DOHH2 (cell line): Measurements from ENCODE around the gene RAB10.

Source experiments
- H3F3A ChIP-seq: fragments of 200-600 bp; sonication (generic), shearing (Covaris generic); 2 replicates; pipeline ENCODE4 v1.6.0; 2016; ENCODE audit warnings: antibody characterized with exemption, mild to moderate bottlenecking; ENCODE audit not compliant: control insufficient read depth, insufficient read depth
- H3K27ac ChIP-seq: fragments of 200-600 bp; sonication (generic); 2 replicates; pipeline ENCODE4 v1.5.1; 2014; ENCODE audit warnings: low read depth, mild to moderate bottlenecking, low read length, moderate library complexity
- H3K27me3 ChIP-seq: fragments of 200-600 bp; sonication (generic); 2 replicates; pipeline ENCODE4 v1.6.1; 2014; ENCODE audit warnings: mild to moderate bottlenecking, low read length, mixed read lengths; ENCODE audit not compliant: control insufficient read depth
- H3K36me3 ChIP-seq: fragments of 200-600 bp; sonication (generic); 2 replicates; pipeline ENCODE4 v1.6.1; 2014; ENCODE audit warnings: mild to moderate bottlenecking, low read length, moderate library complexity, mixed read lengths; ENCODE audit not compliant: control insufficient read depth
- H3K4me1 ChIP-seq: fragments of 200-600 bp; sonication (generic); 2 replicates; pipeline ENCODE4 v1.6.1; 2014; ENCODE audit warnings: mild to moderate bottlenecking, low read length, mixed read lengths; ENCODE audit not compliant: control insufficient read depth
- H3K4me2 ChIP-seq: fragments of 200-600 bp; sonication (generic); 2 replicates; pipeline ENCODE4 v1.6.0; 2014; ENCODE audit warnings: mild to moderate bottlenecking, low read length, moderate library complexity
- H3K4me3 ChIP-seq: fragments of 200-600 bp; sonication (generic); 2 replicates; pipeline ENCODE4 v1.5.1; 2014; ENCODE audit warnings: mild to moderate bottlenecking, low read length, mixed read lengths
- H3K79me2 ChIP-seq: fragments of 200-600 bp; sonication (generic); 2 replicates; pipeline ENCODE4 v1.6.1; 2014; ENCODE audit warnings: mild to moderate bottlenecking, low read length, mixed read lengths; ENCODE audit not compliant: control insufficient read depth
- H3K9me2 ChIP-seq: fragments of 200-600 bp; sonication (generic); replicated peaks from 2 replicates; pipeline ENCODE4 v1.6.1; 2014; ENCODE audit warnings: mild to moderate bottlenecking, low read length, mixed read lengths; ENCODE audit not compliant: control insufficient read depth
- H3K9me3 ChIP-seq: fragments of 200-600 bp; sonication (generic); 2 replicates; pipeline ENCODE4 v1.6.1; 2014; ENCODE audit warnings: antibody characterized with exemption, low read length, mixed read lengths; ENCODE audit not compliant: control insufficient read depth, insufficient read depth
- H4K20me1 ChIP-seq: fragments of 200-600 bp; sonication (generic); 2 replicates; pipeline ENCODE4 v1.6.0; 2014; ENCODE audit warnings: low read depth, mild to moderate bottlenecking, antibody characterized with exemption, low read length, moderate library complexity; ENCODE audit not compliant: control insufficient read depth, insufficient read depth
- EZH2phosphoT487 ChIP-seq: fragments of 200-600 bp; sonication (generic); IDR thresholded peaks from 2 replicates; pipeline ENCODE4 v1.6.1; 2017; ENCODE audit warnings: borderline replicate concordance, mild to moderate bottlenecking, antibody characterized with exemption, low read length, moderate library complexity, mixed read lengths
- TF ChIP-seq, protein P1 (sequence below): fragments of 200-600 bp; sonication (generic); IDR thresholded peaks from one replicate; pipeline ENCODE4 v1.5.1; 2014; ENCODE audit warnings: antibody characterized with exemption, mild to moderate bottlenecking, low read depth, low read length; ENCODE audit not compliant: poor library complexity, severe bottlenecking

RAB10 gene

DNA sequence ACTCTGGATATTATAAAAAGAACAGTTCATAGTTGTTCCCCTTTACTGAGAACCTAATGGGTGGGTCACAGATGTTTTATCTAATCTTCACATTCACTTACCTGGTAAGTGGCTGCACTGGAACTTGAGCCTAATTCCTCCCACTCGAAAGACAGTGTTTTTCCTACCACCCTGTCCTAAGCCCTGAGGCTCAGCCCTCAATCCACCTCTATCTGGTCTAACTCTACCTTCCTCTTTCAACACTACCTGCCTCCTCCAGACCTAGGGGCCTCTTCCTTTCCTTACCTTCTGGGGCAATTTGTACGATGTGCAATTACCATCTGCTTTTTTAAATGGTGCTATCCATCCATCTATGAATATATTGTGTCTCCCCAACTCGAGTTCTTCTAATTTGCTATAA is 41.9 kb upstream of the RAB10 start:
- no peak for TF ChIP-seq EZH2phosphoT487
- TF ChIP-seq, protein P1, sequence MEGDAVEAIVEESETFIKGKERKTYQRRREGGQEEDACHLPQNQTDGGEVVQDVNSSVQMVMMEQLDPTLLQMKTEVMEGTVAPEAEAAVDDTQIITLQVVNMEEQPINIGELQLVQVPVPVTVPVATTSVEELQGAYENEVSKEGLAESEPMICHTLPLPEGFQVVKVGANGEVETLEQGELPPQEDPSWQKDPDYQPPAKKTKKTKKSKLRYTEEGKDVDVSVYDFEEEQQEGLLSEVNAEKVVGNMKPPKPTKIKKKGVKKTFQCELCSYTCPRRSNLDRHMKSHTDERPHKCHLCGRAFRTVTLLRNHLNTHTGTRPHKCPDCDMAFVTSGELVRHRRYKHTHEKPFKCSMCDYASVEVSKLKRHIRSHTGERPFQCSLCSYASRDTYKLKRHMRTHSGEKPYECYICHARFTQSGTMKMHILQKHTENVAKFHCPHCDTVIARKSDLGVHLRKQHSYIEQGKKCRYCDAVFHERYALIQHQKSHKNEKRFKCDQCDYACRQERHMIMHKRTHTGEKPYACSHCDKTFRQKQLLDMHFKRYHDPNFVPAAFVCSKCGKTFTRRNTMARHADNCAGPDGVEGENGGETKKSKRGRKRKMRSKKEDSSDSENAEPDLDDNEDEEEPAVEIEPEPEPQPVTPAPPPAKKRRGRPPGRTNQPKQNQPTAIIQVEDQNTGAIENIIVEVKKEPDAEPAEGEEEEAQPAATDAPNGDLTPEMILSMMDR: no peak
- no peak overlapping the region for H3K27ac ChIP-seq
- H3K27me3 ChIP-seq: peaks cover 12% of the 10 kb centered on the region; the same call in 1 of the 2 replicates
- H3K36me3 ChIP-seq: no peaks in the 10 kb centered on the region
- no peaks in the 10 kb centered on the region for H3K4me1 ChIP-seq
- H4K20me1 ChIP-seq: no peaks in the 10 kb centered on the region
- H3K9me2 ChIP-seq: no peaks in the 10 kb centered on the region
- peak overlapping the region; percentile 57; the same call in 1 of the 2 replicates for H3K4me2 ChIP-seq
- no peaks in the 10 kb centered on the region for H3K79me2 ChIP-seq
- no peaks in the 10 kb centered on the region; the same call in 1 of the 2 replicates for H3F3A ChIP-seq
- H3K4me3 ChIP-seq: no peak overlapping the region
- no peaks in the 10 kb centered on the region for H3K9me3 ChIP-seq

DNA sequence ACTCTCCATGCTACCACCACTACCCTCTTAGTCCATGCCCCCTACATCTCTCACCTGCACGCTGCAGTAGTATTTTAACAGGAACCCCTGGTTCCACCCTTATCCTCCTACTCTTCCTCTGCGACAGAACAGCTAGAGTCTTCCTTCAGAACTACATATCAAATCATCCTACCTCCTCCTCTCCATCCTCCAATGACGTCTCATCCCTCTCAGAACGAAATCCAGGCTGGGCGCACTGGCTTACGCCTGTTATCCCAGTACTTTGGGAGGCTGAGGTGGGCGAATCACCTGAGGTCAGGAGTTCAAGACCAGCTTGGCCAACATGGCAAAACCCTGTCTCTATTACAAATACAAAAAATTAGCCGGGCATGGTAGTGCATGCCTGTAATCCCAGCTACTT is 41.3 kb upstream of the RAB10 start:
- no peak for TF ChIP-seq EZH2phosphoT487
- TF ChIP-seq, protein P1: no peak
- no peaks in the 10 kb centered on the region for H3K36me3 ChIP-seq

DNA sequence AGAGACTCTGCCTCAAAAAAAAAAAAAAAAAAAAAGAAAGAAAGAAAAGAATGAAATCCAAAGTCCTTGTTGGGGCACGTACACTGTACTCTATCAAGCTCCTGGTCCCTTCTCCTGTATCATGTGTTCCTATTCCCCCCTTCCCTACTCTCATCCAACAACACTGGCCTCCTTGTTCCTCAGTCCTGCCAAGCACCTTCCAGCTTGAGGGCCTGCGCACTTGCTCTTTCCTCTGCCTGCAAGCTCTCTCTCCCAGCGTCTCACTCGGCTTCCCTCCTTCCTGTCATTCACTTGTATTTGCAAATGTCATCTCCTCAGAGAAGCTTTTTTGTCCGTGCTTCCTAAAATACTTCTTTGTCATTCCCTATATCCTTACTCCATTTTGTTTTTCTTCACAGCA is 40.8 kb upstream of the RAB10 start:
- H3K9me2 ChIP-seq: no peaks in the 10 kb centered on the region
- H3K36me3 ChIP-seq: no peaks in the 10 kb centered on the region
- H3K27ac ChIP-seq: no peak overlapping the region

More for the DNA sequence above, 41.3 kb upstream of the RAB10 start:
- H3K4me3 ChIP-seq: no peak overlapping the region
- H3K4me1 ChIP-seq: no peaks in the 10 kb centered on the region
- H3F3A ChIP-seq: no peaks in the 10 kb centered on the region; the same call in 1 of the 2 replicates
- H3K79me2 ChIP-seq: no peaks in the 10 kb centered on the region
- H3K27me3 ChIP-seq: peaks cover 12% of the 10 kb centered on the region; the same call in 1 of the 2 replicates
- H3K9me3 ChIP-seq: no peaks in the 10 kb centered on the region
- no peak overlapping the region for H3K27ac ChIP-seq
- no peaks in the 10 kb centered on the region for H3K9me2 ChIP-seq
- no peak overlapping the region for H3K4me2 ChIP-seq
- H4K20me1 ChIP-seq: no peaks in the 10 kb centered on the region

More for the DNA sequence above, 40.8 kb upstream of the RAB10 start:
- H3K4me2 ChIP-seq: no peak overlapping the region
- H3K4me1 ChIP-seq: no peaks in the 10 kb centered on the region
- TF ChIP-seq EZH2phosphoT487: no peak
- TF ChIP-seq, protein P1: no peak
- H3K27me3 ChIP-seq: peaks cover 12% of the 10 kb centered on the region; the same call in 1 of the 2 replicates
- no peak overlapping the region for H3K4me3 ChIP-seq
- no peaks in the 10 kb centered on the region for H4K20me1 ChIP-seq
- no peaks in the 10 kb centered on the region for H3K9me3 ChIP-seq
- H3K79me2 ChIP-seq: no peaks in the 10 kb centered on the region
- no peaks in the 10 kb centered on the region; the same call in 1 of the 2 replicates for H3F3A ChIP-seq
